NCI-H748 (cell line): ENCODE results near the gene SBK3.

Experiments
- DNase-seq: peaks from one replicate; lab custom pipeline; 2025; ENCODE audit not compliant: unreplicated experiment; lab: John Stamatoyannopoulos, UW

Gene SBK3

DNA sequence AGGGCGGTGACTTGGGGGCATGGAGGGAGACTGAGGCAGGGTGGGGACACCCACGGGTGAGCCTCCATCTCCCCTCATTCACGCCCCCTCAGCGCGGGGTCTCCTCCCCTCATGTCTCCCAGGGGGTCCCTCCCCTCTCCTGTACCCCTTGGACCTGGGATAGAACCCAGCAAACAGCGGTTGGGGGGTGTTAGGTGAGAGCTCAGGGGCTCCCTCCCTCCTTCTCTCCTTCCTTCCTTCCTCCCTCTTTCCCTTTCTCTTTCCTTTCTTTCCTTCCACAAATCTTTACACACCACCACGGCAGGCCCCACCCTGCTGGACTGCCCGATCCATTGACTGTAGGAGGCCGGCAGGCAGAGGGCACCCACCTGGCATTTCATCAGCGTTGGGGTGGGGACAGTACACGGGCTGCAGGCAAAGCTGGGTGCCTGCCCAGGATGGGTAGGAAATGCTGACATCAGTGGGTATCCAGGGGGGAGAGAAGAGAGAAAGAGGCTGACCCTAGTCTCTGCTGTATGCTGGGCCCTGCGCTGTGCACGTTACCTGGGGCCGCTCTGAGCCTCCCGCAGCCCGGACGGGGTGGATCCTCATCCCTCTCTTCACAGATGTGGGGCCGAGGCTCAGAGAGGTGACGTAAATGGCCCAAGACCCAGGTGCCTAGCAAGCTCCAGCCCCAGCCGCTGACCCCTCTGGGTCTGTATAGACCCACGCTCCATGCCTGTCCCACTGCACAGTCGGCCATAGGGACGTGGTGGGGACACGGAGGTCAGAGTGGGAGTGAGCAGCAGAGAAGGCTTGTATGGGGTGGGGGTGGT is 53.6 kb downstream of the SBK3 start:
- no peak for DNase-seq
